GM12878 (cell line): ENCODE data around the gene ITGB5. TPM values are rescaled to one million over a fixed set of nuclear protein-coding genes. Genes with fewer than 3 reads are reported as not detected.

Experiments
- CBFB ChIP-seq: IDR thresholded peaks from 2 replicates; pipeline ENCODE4 v1.6.1; 2016; ENCODE audit warnings: antibody characterized with exemption, low read depth
- CEBPB ChIP-seq, 2 experiments: fragments of 150-350 bp in 1 of 2; IDR thresholded peaks; 2 replicates each; pipeline ENCODE4 v1.6.1; 2012 to 2014; ENCODE audit warnings: low read depth in 2 of 2, low read length in 2 of 2, borderline replicate concordance in 1 of 2, inconsistent platforms in 1 of 2
- EGR1 ChIP-seq, 2 experiments: IDR thresholded peaks; 1 replicate in 1 of 2; 2 replicates in 1 of 2; pipeline ENCODE4 v1.6.1; 2011 to 2012; ENCODE audit warnings: low read depth in 2 of 2, low read length in 2 of 2, borderline replicate concordance in 1 of 2, mild to moderate bottlenecking in 1 of 2, moderate library complexity in 1 of 2
- HCFC1 ChIP-seq: fragments of 150-350 bp; IDR thresholded peaks from 2 replicates; pipeline ENCODE4 v1.6.1; 2014; ENCODE audit warnings: low read length
- IKZF1 ChIP-seq: fragments of 450-650 bp; conservative IDR thresholded peaks from 2 replicates; pipeline ENCODE4 v1.6.1; 2017; ENCODE audit warnings: antibody characterized with exemption, mild to moderate bottlenecking
- JUNB ChIP-seq: IDR thresholded peaks from 2 replicates; pipeline ENCODE4 v1.6.1; 2016; ENCODE audit warnings: antibody characterized with exemption, mild to moderate bottlenecking
- KDM1A ChIP-seq: fragments of 200-600 bp; sonication (generic); IDR thresholded peaks from 2 replicates; pipeline ENCODE4 v1.6.1; 2016; ENCODE audit warnings: borderline replicate concordance
- MEF2B ChIP-seq: fragments of 450-650 bp; IDR thresholded peaks from 2 replicates; pipeline ENCODE4 v1.6.1; 2018; ENCODE audit warnings: mild to moderate bottlenecking, moderate library complexity; ENCODE audit not compliant: partially characterized antibody, poor library complexity, severe bottlenecking
- MYC ChIP-seq: IDR thresholded peaks from 2 replicates; pipeline ENCODE4 v1.6.1; 2011; ENCODE audit warnings: mild to moderate bottlenecking, low read length, moderate library complexity, inconsistent platforms; ENCODE audit not compliant: insufficient read depth, insufficient replicate concordance, insufficient read length, severe bottlenecking
- NBN ChIP-seq: fragments of 450-650 bp; IDR thresholded peaks from 2 replicates; pipeline ENCODE4 v1.6.1; 2016
- SIX5 ChIP-seq: IDR thresholded peaks from 2 replicates; pipeline ENCODE4 v1.6.1; 2011; ENCODE audit warnings: mild to moderate bottlenecking, low read depth, low read length, moderate library complexity; ENCODE audit not compliant: severe bottlenecking
- SMAD5 ChIP-seq: IDR thresholded peaks from 2 replicates; pipeline ENCODE4 v1.6.1; 2016; ENCODE audit warnings: antibody characterized with exemption, low read depth
- TARDBP ChIP-seq: IDR thresholded peaks from 2 replicates; pipeline ENCODE4 v1.6.1; 2016; ENCODE audit warnings: borderline replicate concordance
- TCF7 ChIP-seq: IDR thresholded peaks from 2 replicates; pipeline ENCODE4 v1.6.1; 2014; ENCODE audit warnings: antibody characterized with exemption, borderline replicate concordance
- ZNF24 ChIP-seq: fragments of 450-650 bp; IDR thresholded peaks from 2 replicates; pipeline ENCODE4 v1.6.1; 2017; ENCODE audit warnings: antibody characterized with exemption, mild to moderate bottlenecking
- polyA plus RNA-seq, 11 experiments: library from polyadenylated mRNA; depleted of rRNA in 4 of 11; unstranded in 6 of 11; stranded (reverse) in 5 of 11; fragments of >200 nt; fragmentation: Nextera tagmentation in 4 of 11; fragmentation: Illumina TruSeq in 1 of 11; extraction: Ambion mirVana in 4 of 11; extraction: Trizol in 1 of 11; gene quantifications; 1 replicate in 1 of 11; 2 replicates in 10 of 11; pipeline versions ENCODE4 v1.2.1 to v1.2.3, GENCODE V29; 2011 to 2016; ENCODE audit warnings: inconsistent platforms in 2 of 11, missing spikeins in 2 of 11, low read depth in 1 of 11
- total RNA-seq, 4 experiments: library from RNA; depleted of rRNA in 3 of 4; stranded (reverse); fragments of >200 nt in 3 of 4; fragmentation: Illumina TruSeq in 1 of 4; extraction: Trizol in 1 of 4; gene quantifications; 2 replicates each; pipeline versions ENCODE4 v1.2.1 to v1.2.3, GENCODE V29; 2013 to 2021
- TF ChIP-seq, protein P1 (sequence below): fragments of 450-650 bp; IDR thresholded peaks from 2 replicates; pipeline ENCODE4 v1.6.1; 2017; ENCODE audit warnings: borderline replicate concordance
- TF ChIP-seq, protein P2 (sequence below): IDR thresholded peaks from 2 replicates; pipeline ENCODE4 v1.6.1; 2011; ENCODE audit warnings: low read depth, low read length, improper control_type of control experiment, borderline replicate concordance
- TF ChIP-seq, protein P3 (sequence below): fragments of 450-650 bp; IDR thresholded peaks from 2 replicates; pipeline ENCODE4 v1.6.1; 2017; ENCODE audit warnings: antibody characterized with exemption, mild to moderate bottlenecking, moderate library complexity
- TF ChIP-seq, protein P4 (sequence below): IDR thresholded peaks from 2 replicates; pipeline ENCODE4 v1.6.1; 2012; ENCODE audit warnings: improper control_type of control experiment, low read depth, low read length; ENCODE audit not compliant: insufficient replicate concordance

Gene ITGB5
- total and polyA plus RNA-seq, 10 of the 15 experiments (the other 5 are each of a cell fraction or from before 2014, with no cell fraction given), result 0.05 to 10.0 (median 0.83) TPM; not detected in 2

DNA sequence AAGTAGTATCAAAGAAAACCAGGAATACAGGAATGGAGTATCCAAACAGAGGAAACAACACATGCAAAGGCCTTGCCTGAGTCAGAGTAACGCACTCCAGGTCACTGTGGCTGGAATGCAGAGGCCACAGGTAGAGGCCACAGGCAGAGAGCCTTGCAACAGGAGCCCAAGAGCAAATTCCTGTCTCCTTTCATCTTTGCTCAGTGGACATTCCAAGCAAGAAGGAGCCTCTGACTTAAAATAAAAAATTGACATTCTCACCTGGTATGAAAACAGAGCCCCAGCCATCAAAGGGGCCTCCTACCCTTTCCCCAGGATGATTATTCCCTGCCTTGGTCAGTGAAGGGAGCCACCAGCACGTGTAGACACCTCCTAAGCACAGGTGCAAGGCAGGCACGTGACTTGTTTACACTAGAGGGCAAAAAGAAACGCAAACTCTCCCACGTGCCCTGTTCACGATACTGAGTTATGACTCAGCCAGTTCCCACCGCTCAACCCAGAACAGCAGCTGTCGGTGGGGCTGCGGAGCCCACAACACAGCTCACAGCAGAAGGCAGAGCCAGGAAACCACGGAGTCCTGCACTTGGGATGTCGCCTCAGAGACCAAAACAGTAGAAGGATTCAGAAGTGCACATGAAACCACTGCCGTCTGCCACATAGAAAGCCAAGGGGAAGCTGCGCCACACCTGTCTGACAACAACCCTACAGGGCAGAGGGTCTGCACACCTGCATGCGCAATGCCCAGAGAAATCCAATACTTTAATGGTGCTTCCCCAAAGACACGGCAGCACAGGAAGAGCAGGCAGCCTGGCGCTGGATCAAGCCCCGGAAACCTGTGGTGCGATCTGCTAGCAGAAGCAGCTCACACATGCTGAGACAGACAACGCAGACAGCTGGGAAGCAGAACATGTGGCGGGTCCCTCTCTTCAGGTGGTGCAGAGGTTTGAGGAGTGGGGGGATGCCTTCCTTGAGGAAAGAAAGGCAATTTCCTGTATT is 52.1 kb downstream of the ITGB5 start (continued):
- no peak for TF ChIP-seq EGR1 (IDR thresholded peaks at IDR 0.05; ENCODE audit: borderline replicate concordance in 1 of 2, low read depth in 2 of 2, low read length in 2 of 2)
- TF ChIP-seq NBN, result peak; percentile 74
- TF ChIP-seq, protein P1, sequence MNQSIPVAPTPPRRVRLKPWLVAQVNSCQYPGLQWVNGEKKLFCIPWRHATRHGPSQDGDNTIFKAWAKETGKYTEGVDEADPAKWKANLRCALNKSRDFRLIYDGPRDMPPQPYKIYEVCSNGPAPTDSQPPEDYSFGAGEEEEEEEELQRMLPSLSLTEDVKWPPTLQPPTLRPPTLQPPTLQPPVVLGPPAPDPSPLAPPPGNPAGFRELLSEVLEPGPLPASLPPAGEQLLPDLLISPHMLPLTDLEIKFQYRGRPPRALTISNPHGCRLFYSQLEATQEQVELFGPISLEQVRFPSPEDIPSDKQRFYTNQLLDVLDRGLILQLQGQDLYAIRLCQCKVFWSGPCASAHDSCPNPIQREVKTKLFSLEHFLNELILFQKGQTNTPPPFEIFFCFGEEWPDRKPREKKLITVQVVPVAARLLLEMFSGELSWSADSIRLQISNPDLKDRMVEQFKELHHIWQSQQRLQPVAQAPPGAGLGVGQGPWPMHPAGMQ, result no peak
- no peak for TF ChIP-seq CBFB
- TF ChIP-seq TCF7, result no peak
- TF ChIP-seq, protein P2, sequence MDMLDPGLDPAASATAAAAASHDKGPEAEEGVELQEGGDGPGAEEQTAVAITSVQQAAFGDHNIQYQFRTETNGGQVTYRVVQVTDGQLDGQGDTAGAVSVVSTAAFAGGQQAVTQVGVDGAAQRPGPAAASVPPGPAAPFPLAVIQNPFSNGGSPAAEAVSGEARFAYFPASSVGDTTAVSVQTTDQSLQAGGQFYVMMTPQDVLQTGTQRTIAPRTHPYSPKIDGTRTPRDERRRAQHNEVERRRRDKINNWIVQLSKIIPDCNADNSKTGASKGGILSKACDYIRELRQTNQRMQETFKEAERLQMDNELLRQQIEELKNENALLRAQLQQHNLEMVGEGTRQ, result peak; percentile 87
- TF ChIP-seq CEBPB (IDR thresholded peaks at IDR 0.05; ENCODE audit: borderline replicate concordance in 1 of 2, low read depth in 2 of 2, low read length in 2 of 2), result no peak
- no peak for TF ChIP-seq SMAD5
- no peak for TF ChIP-seq TARDBP
- no peak for TF ChIP-seq ZNF24
- TF ChIP-seq KDM1A, result no peak
- peak; percentile 88 for TF ChIP-seq MEF2B
- no peak for TF ChIP-seq HCFC1
- TF ChIP-seq, protein P3, sequence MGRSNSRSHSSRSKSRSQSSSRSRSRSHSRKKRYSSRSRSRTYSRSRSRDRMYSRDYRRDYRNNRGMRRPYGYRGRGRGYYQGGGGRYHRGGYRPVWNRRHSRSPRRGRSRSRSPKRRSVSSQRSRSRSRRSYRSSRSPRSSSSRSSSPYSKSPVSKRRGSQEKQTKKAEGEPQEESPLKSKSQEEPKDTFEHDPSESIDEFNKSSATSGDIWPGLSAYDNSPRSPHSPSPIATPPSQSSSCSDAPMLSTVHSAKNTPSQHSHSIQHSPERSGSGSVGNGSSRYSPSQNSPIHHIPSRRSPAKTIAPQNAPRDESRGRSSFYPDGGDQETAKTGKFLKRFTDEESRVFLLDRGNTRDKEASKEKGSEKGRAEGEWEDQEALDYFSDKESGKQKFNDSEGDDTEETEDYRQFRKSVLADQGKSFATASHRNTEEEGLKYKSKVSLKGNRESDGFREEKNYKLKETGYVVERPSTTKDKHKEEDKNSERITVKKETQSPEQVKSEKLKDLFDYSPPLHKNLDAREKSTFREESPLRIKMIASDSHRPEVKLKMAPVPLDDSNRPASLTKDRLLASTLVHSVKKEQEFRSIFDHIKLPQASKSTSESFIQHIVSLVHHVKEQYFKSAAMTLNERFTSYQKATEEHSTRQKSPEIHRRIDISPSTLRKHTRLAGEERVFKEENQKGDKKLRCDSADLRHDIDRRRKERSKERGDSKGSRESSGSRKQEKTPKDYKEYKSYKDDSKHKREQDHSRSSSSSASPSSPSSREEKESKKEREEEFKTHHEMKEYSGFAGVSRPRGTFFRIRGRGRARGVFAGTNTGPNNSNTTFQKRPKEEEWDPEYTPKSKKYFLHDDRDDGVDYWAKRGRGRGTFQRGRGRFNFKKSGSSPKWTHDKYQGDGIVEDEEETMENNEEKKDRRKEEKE, result no peak
- TF ChIP-seq IKZF1, result peak; percentile 92
- TF ChIP-seq, protein P4, sequence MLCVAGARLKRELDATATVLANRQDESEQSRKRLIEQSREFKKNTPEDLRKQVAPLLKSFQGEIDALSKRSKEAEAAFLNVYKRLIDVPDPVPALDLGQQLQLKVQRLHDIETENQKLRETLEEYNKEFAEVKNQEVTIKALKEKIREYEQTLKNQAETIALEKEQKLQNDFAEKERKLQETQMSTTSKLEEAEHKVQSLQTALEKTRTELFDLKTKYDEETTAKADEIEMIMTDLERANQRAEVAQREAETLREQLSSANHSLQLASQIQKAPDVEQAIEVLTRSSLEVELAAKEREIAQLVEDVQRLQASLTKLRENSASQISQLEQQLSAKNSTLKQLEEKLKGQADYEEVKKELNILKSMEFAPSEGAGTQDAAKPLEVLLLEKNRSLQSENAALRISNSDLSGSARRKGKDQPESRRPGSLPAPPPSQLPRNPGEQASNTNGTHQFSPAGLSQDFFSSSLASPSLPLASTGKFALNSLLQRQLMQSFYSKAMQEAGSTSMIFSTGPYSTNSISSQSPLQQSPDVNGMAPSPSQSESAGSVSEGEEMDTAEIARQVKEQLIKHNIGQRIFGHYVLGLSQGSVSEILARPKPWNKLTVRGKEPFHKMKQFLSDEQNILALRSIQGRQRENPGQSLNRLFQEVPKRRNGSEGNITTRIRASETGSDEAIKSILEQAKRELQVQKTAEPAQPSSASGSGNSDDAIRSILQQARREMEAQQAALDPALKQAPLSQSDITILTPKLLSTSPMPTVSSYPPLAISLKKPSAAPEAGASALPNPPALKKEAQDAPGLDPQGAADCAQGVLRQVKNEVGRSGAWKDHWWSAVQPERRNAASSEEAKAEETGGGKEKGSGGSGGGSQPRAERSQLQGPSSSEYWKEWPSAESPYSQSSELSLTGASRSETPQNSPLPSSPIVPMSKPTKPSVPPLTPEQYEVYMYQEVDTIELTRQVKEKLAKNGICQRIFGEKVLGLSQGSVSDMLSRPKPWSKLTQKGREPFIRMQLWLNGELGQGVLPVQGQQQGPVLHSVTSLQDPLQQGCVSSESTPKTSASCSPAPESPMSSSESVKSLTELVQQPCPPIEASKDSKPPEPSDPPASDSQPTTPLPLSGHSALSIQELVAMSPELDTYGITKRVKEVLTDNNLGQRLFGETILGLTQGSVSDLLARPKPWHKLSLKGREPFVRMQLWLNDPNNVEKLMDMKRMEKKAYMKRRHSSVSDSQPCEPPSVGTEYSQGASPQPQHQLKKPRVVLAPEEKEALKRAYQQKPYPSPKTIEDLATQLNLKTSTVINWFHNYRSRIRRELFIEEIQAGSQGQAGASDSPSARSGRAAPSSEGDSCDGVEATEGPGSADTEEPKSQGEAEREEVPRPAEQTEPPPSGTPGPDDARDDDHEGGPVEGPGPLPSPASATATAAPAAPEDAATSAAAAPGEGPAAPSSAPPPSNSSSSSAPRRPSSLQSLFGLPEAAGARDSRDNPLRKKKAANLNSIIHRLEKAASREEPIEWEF, result peak; percentile 47
- TF ChIP-seq SIX5, result no peak
- peak; percentile 44; the same call in 1 of the 2 replicates for TF ChIP-seq JUNB
- TF ChIP-seq MYC, result no peak
